HG03432 (cell line): ENCODE results near the gene EYS.
A peak's percentile ranks its signal among the peaks of the same experiment; 100 is the strongest.

Source experiments
- ATAC-seq: cut with Tn5 transposase; IDR thresholded peaks from one replicate; pipeline ENCODE4 v1.9.1; 2021; ENCODE audit warnings: mild to moderate bottlenecking, moderate library complexity; ENCODE audit not compliant: unreplicated experiment

Gene EYS

GRCh38 chr6:64404396-64404795 lies 1302.6 kb downstream of the EYS start:
- no peak for ATAC-seq

GRCh38 chr6:64383277-64383676 lies 1323.7 kb downstream of the EYS start:
- ATAC-seq: no peak

- ATAC-seq: no peak
Observed at GRCh38 chr6:64376394-64376793, 1330.6 kb downstream of the EYS start.

GRCh38 chr6:64357430-64357829 lies 1349.6 kb downstream of the EYS start:
- ATAC-seq: no peak

- no peak for ATAC-seq
Observed at GRCh38 chr6:64347411-64347810, 1359.6 kb downstream of the EYS start.

GRCh38 chr6:64335195-64335594 lies 1371.8 kb downstream of the EYS start:
- no peak for ATAC-seq

GRCh38 chr6:64334636-64335035 lies 1372.4 kb downstream of the EYS start:
- no peak for ATAC-seq

GRCh38 chr6:64330694-64331307 lies 1376.2 kb downstream of the EYS start:
- peak; percentile 69 for ATAC-seq

GRCh38 chr6:64326939-64327338 lies 1380.1 kb downstream of the EYS start:
- no peak for ATAC-seq

GRCh38 chr6:64325093-64325492 lies 1381.9 kb downstream of the EYS start:
- no peak for ATAC-seq

GRCh38 chr6:64310214-64310613 lies 1396.8 kb downstream of the EYS start:
- no peak for ATAC-seq

- ATAC-seq: no peak
Observed at GRCh38 chr6:64301307-64302236, 1405.5 kb downstream of the EYS start.

GRCh38 chr6:64299176-64299575 lies 1407.8 kb downstream of the EYS start:
- no peak for ATAC-seq

- ATAC-seq: no peak
Observed at GRCh38 chr6:64294034-64294433, 1413.0 kb downstream of the EYS start.

GRCh38 chr6:64293298-64293697 lies 1413.7 kb downstream of the EYS start:
- no peak for ATAC-seq

- peak; percentile 86 for ATAC-seq
Observed at GRCh38 chr6:64290867-64291266, 1416.2 kb downstream of the EYS start.

GRCh38 chr6:64289931-64290330 lies 1417.1 kb downstream of the EYS start:
- ATAC-seq: no peak

- no peak for ATAC-seq
Observed at GRCh38 chr6:64288351-64288750, 1418.7 kb downstream of the EYS start.

- peak; percentile 38 for ATAC-seq
Observed at GRCh38 chr6:64281167-64281566, 1425.9 kb downstream of the EYS start.

- peak; percentile 66 for ATAC-seq
Observed at GRCh38 chr6:64280569-64280968, 1426.5 kb downstream of the EYS start.

GRCh38 chr6:64270083-64270482 lies 1436.9 kb downstream of the EYS start:
- no peak for ATAC-seq

- ATAC-seq: peak; percentile 85
Observed at GRCh38 chr6:64266351-64266821, 1440.6 kb downstream of the EYS start.
